Breast epithelium (tissue), 4 donors: ENCODE results near the gene CADPS. TPM values are rescaled to one million over a fixed set of nuclear protein-coding genes. Genes with fewer than 3 reads are reported as not detected.

Experiments used
- DNase-seq, 2 donors: peaks; one replicate each; pipeline ENCODE4 v3.0.0-alpha.2; 2019; ENCODE audit warnings: low spot score in 2 of 2
- H3K27ac ChIP-seq, 2 donors: fragments of 200-600 bp; sonication (generic) in 1 of 2; one replicate each; pipeline ENCODE4 v1.5.1; 2016 to 2019; ENCODE audit warnings: mild to moderate bottlenecking in 1 of 2
- H3K27me3 ChIP-seq, 2 donors: fragments of 200-600 bp; sonication (generic) in 1 of 2; one replicate each; pipeline versions ENCODE4 v1.5.1 to v1.6.0; 2017 to 2019; ENCODE audit warnings: control low read depth in 1 of 2, mild to moderate bottlenecking in 1 of 2
- H3K36me3 ChIP-seq: fragments of 200-600 bp; one replicate; pipeline ENCODE4 v1.5.1; 2019
- H3K4me1 ChIP-seq, 2 donors: fragments of 200-600 bp; sonication (generic); one replicate each; pipeline ENCODE4 v1.5.1; 2016 to 2019; ENCODE audit warnings: control low read depth in 1 of 2
- H3K4me3 ChIP-seq, 3 donors: fragments of 200-600 bp; sonication (generic); 1 replicate in 2 of 3; 2 replicates in 1 of 3; pipeline ENCODE4 v1.5.1; 2016 to 2019; ENCODE audit warnings: mild to moderate bottlenecking in 3 of 3, moderate library complexity in 2 of 3
- H3K9me3 ChIP-seq, 2 donors: fragments of 200-600 bp; sonication (generic) in 1 of 2; one replicate each; pipeline ENCODE4 v1.5.1; 2016 to 2019; ENCODE audit warnings: control low read depth in 1 of 2
- POLR2A ChIP-seq: fragments of 450-650 bp; IDR thresholded peaks from one replicate; pipeline ENCODE4 v1.6.1; 2016; ENCODE audit warnings: antibody characterized with exemption, mild to moderate bottlenecking, moderate library complexity
- POLR2AphosphoS5 ChIP-seq, 3 donors: sonication (generic); formaldehyde crosslinking; IDR thresholded peaks; one replicate each; pipeline ENCODE4 v1.6.1; 2017; ENCODE audit warnings: antibody characterized with exemption in 3 of 3
- intact Hi-C: fragments of 100-400 bp; cut with DNase I; formaldehyde crosslinking; loops from one replicate; pipeline ENCODE4 v1.15.1; 2023; ENCODE audit warnings: low total_unique reads
- total RNA-seq, 3 donors: library from RNA; depleted of rRNA; stranded (reverse); fragments of >200 nt; gene quantifications; one replicate each; pipeline ENCODE4 v1.1.0, GENCODE V29; 2016
- TF ChIP-seq, protein P1 (sequence below), 3 donors: fragments of 450-650 bp; IDR thresholded peaks; one replicate each; pipeline ENCODE4 v1.5.1; 2016 to 2017; ENCODE audit warnings: antibody characterized with exemption in 3 of 3, mild to moderate bottlenecking in 3 of 3, moderate library complexity in 3 of 3

CADPS gene
- total RNA-seq, 3 donors from 2014 or later = under 0.01 to 45.8 (median 0.15) TPM

- peak overlapping the region in 1 of 3 donors; percentile 54 for H3K4me3 ChIP-seq
- H3K36me3 ChIP-seq = no peaks in the 10 kb centered on the region
- peaks cover 0 to 60% of the 10 kb centered on the region in 2 donors for H3K27me3 ChIP-seq
- intact Hi-C loops = no loop called here
- H3K27ac ChIP-seq = no peak overlapping the region
- H3K9me3 ChIP-seq = no peaks in the 10 kb centered on the region
- H3K4me1 ChIP-seq = peaks cover 0 to 4% of the 10 kb centered on the region in 2 donors
- no peak for TF ChIP-seq POLR2AphosphoS5 (IDR thresholded peaks at IDR 0.05)
- no peak for TF ChIP-seq POLR2A
- TF ChIP-seq, protein P1, sequence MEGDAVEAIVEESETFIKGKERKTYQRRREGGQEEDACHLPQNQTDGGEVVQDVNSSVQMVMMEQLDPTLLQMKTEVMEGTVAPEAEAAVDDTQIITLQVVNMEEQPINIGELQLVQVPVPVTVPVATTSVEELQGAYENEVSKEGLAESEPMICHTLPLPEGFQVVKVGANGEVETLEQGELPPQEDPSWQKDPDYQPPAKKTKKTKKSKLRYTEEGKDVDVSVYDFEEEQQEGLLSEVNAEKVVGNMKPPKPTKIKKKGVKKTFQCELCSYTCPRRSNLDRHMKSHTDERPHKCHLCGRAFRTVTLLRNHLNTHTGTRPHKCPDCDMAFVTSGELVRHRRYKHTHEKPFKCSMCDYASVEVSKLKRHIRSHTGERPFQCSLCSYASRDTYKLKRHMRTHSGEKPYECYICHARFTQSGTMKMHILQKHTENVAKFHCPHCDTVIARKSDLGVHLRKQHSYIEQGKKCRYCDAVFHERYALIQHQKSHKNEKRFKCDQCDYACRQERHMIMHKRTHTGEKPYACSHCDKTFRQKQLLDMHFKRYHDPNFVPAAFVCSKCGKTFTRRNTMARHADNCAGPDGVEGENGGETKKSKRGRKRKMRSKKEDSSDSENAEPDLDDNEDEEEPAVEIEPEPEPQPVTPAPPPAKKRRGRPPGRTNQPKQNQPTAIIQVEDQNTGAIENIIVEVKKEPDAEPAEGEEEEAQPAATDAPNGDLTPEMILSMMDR (IDR thresholded peaks at IDR 0.05) = no peak
- no peak for DNase-seq
These were observed 506.9 kb downstream of the CADPS start for GRCh38 chr3:62368290-62368704.

- H3K27ac ChIP-seq = no peak overlapping the region
- H3K27me3 ChIP-seq = peaks cover 0 to 55% of the 10 kb centered on the region in 2 donors
- peaks cover 0 to 4% of the 10 kb centered on the region in 2 donors for H3K4me1 ChIP-seq
- no peaks in the 10 kb centered on the region for H3K9me3 ChIP-seq
- H3K4me3 ChIP-seq = no peak overlapping the region
- H3K36me3 ChIP-seq = no peaks in the 10 kb centered on the region
- intact Hi-C loops = no loop called here
- no peak for DNase-seq
- TF ChIP-seq POLR2A (no peak), POLR2AphosphoS5 (IDR thresholded peaks at IDR 0.05) (no peak)
- TF ChIP-seq, protein P1 (IDR thresholded peaks at IDR 0.05) = no peak
These were observed 507.4 kb downstream of the CADPS start for GRCh38 chr3:62367763-62368195.

- H3K27ac ChIP-seq = no peak overlapping the region
- TF ChIP-seq POLR2A (no peak), POLR2AphosphoS5 (IDR thresholded peaks at IDR 0.05) (no peak)
- TF ChIP-seq, protein P1 (IDR thresholded peaks at IDR 0.05) = no peak
- peaks cover 0 to 4% of the 10 kb centered on the region in 2 donors for H3K4me1 ChIP-seq
- H3K9me3 ChIP-seq = no peaks in the 10 kb centered on the region
- no peak overlapping the region for H3K4me3 ChIP-seq
- peaks cover 0 to 38% of the 10 kb centered on the region in 2 donors for H3K27me3 ChIP-seq
- intact Hi-C loops = no loop called here
- H3K36me3 ChIP-seq = no peaks in the 10 kb centered on the region
- DNase-seq = no peak
These were observed 509.1 kb downstream of the CADPS start for GRCh38 chr3:62366126-62366484.

DNA sequence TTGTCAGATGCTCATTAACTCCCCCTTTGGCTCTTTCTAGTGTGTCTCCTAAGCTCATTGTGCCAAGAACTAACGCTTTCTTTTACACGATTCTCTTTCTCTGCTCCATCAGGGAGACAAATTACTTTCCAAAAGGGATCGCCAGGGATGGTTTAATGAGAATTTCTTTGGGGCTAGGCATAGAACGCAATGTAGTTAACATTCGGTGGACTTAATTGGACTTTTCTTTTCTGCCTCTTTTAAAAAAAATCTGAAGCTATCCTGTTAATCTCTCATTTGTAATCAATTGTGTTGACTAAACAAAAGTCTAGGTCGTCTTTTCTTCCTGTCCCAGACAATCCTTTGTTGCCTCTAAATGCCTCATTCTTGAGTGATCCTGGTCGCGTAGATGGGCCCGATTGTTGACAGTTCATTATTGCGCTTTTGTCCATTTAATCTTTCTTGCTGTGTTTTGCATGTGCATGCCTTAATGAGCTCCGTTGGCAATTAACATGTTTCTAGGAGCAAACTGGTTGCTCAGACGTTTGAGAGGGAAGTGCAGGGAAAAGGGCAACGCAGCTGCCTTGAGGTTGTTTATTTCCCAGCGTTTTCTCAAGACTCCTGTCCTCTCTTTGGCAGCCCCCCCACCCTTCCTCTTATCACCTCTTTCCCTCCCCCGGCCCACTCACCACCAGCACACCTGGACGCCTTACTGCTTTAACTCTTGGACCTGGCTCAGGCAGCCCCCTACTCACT lies 509.7 kb downstream of the CADPS start:
- H3K27me3 ChIP-seq = peaks cover 0 to 32% of the 10 kb centered on the region in 2 donors
- intact Hi-C loops = no loop called here
- no peak for DNase-seq
- H3K4me1 ChIP-seq = peaks cover 0 to 4% of the 10 kb centered on the region in 2 donors
- no peak overlapping the region for H3K4me3 ChIP-seq
- H3K9me3 ChIP-seq = no peaks in the 10 kb centered on the region
- H3K36me3 ChIP-seq = no peaks in the 10 kb centered on the region
- H3K27ac ChIP-seq = no peak overlapping the region
- TF ChIP-seq, protein P1 (IDR thresholded peaks at IDR 0.05) = no peak
- TF ChIP-seq POLR2A (no peak), POLR2AphosphoS5 (IDR thresholded peaks at IDR 0.05) (no peak)

DNA sequence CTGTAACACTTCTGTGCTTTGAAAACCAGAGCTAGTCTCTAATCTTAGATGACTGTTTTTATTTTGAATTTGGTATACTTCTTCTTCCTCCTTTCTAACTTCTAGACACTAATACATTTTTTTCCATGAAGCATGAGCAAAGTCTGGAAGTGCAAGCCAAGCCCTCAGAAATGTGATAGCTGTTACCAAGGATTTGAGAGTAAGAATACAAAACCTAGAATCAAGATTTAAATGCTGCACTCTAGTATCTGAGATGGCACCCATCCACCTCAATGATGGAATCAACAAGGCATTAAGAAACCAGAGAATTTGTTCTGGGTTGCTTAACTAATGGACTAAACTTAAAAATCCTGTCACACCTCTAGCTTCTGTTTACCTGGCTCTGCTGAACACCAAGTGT lies 511.0 kb downstream of the CADPS start:
- H3K27me3 ChIP-seq = peaks cover 0 to 19% of the 10 kb centered on the region in 2 donors
- no peaks in the 10 kb centered on the region for H3K9me3 ChIP-seq

More for the DNA sequence above, 511.0 kb downstream of the CADPS start:
- no peak overlapping the region for H3K27ac ChIP-seq
- no peak for TF ChIP-seq POLR2AphosphoS5 (IDR thresholded peaks at IDR 0.05)
- no peak for TF ChIP-seq POLR2A
- TF ChIP-seq, protein P1 (IDR thresholded peaks at IDR 0.05) = no peak
- no peak for DNase-seq
- no peak overlapping the region for H3K4me3 ChIP-seq
- peaks cover 0 to 4% of the 10 kb centered on the region in 2 donors for H3K4me1 ChIP-seq
- intact Hi-C loops = no loop called here
- H3K36me3 ChIP-seq = no peaks in the 10 kb centered on the region
